HCT116 (cell line): ENCODE data around the gene ARL5C. TPM values are rescaled to one million over a fixed set of nuclear protein-coding genes. Genes with fewer than 3 reads are reported as not detected.

Source experiments
- ATAC-seq: fragments of 200-7000 bp; cut with Tn5 transposase; 2 replicates; pipeline ENCODE4 v1.9.1; 2020; ENCODE audit warnings: mild to moderate bottlenecking, moderate library complexity
- BruUV-seq: library from RNA; stranded (reverse); fragments of 400-500 nt; replicated peaks from 2 replicates; lab custom pipeline; 2021; lab: Mats Ljungman, UMichigan
- CTCF ChIA-PET: fragments of 300-600 bp; sonication (Branson Sonifier 250); formaldehyde crosslinking; loops from one replicate; lab custom pipeline; 2021; ENCODE audit warnings: antibody characterized with exemption; lab: Charles Lee
- POLR2A ChIA-PET: fragments of 300-600, 350-600 bp; sonication (Branson Sonifier 250); formaldehyde crosslinking; loops from one replicate; lab custom pipeline; 2021; ENCODE audit warnings: antibody characterized with exemption; lab: Charles Lee
- RAD21 ChIA-PET, 2 experiments: fragments of 300-600 bp; sonication (Branson Sonifier 250); formaldehyde crosslinking; loops; one replicate each; lab custom pipeline; 2023; ENCODE audit warnings: low total read pairs in 2 of 2; ENCODE audit not compliant: uncharacterized antibody in 2 of 2, unreplicated experiment in 2 of 2, low non-redundant PET in 1 of 2; lab: Charles Lee
- DNase-seq: peaks from one replicate; pipeline ENCODE4 v3.0.0-alpha.2; 2010; ENCODE audit warnings: low read depth, low spot score
- H2AFZ ChIP-seq: fragments of 200-600 bp; shearing (Covaris generic), sonication (generic); 2 replicates; pipeline ENCODE4 v1.6.1; 2017; ENCODE audit warnings: low read depth, mixed run types, mixed read lengths, antibody characterized with exemption, low read length; ENCODE audit not compliant: poor library complexity, severe bottlenecking
- H3K27ac ChIP-seq: 2 replicates; pipeline ENCODE4 v1.5.1; 2012; ENCODE audit warnings: low read depth, low read length
- H3K27me3 ChIP-seq: fragments of 200-600 bp; sonication (generic); 2 replicates; pipeline ENCODE4 v1.6.1; 2016; ENCODE audit warnings: mixed run types, low read length, mixed read lengths; ENCODE audit not compliant: insufficient read depth
- H3K36me3 ChIP-seq, 2 experiments: fragments of 200-500 bp in 1 of 2; fragments of 200-600 bp in 1 of 2; sonication (Bioruptor generic) in 1 of 2; sonication (generic) in 1 of 2; 2 replicates each; pipeline versions ENCODE4 v1.5.1 to v1.6.1; 2014 to 2016; ENCODE audit warnings: low read length in 2 of 2, inconsistent platforms in 1 of 2, mixed read lengths in 1 of 2, mixed run types in 1 of 2; ENCODE audit not compliant: insufficient read depth in 2 of 2, control insufficient read depth in 1 of 2
- H3K4me1 ChIP-seq, 2 experiments: fragments of 200-600 bp in 1 of 2; sonication (generic) in 1 of 2; 2 replicates each; pipeline versions ENCODE4 v1.5.1 to v1.6.1; 2012 to 2017; ENCODE audit warnings: low read length in 2 of 2, inconsistent platforms in 1 of 2, mild to moderate bottlenecking in 1 of 2, mixed read lengths in 1 of 2, mixed run types in 1 of 2, moderate library complexity in 1 of 2; ENCODE audit not compliant: insufficient read depth in 2 of 2, control insufficient read depth in 1 of 2
- H3K4me2 ChIP-seq: fragments of 200-600 bp; sonication (generic); 2 replicates; pipeline ENCODE4 v1.6.1; 2017; ENCODE audit warnings: mixed run types, low read length, mixed read lengths
- H3K4me3 ChIP-seq, 2 experiments: fragments of 200-600 bp in 1 of 2; sonication (generic) in 1 of 2; replicated peaks in 1 of 2; 2 replicates each; pipeline ENCODE4 v1.5.1; 2011 to 2016; ENCODE audit warnings: low read length in 2 of 2, control low read depth in 1 of 2, low read depth in 1 of 2, mild to moderate bottlenecking in 1 of 2, mixed read lengths in 1 of 2, mixed run types in 1 of 2
- H3K79me2 ChIP-seq: fragments of 200-600 bp; sonication (generic); 2 replicates; pipeline ENCODE4 v1.6.1; 2017; ENCODE audit warnings: mild to moderate bottlenecking, mixed run types, low read length, moderate library complexity, mixed read lengths; ENCODE audit not compliant: insufficient read depth
- H3K9ac ChIP-seq: fragments of 200-600 bp; sonication (generic); 2 replicates; pipeline ENCODE4 v1.6.1; 2016; ENCODE audit warnings: low read length, mixed read lengths
- H3K9me2 ChIP-seq: fragments of 200-600 bp; sonication (generic), shearing (Covaris generic); 2 replicates; pipeline ENCODE4 v1.6.1; 2017; ENCODE audit warnings: mixed run types, mild to moderate bottlenecking, moderate library complexity; ENCODE audit not compliant: insufficient read depth
- H3K9me3 ChIP-seq, 2 experiments: fragments of 200-500 bp in 1 of 2; fragments of 200-600 bp in 1 of 2; sonication (Bioruptor generic) in 1 of 2; sonication (generic) in 1 of 2; 2 replicates each; pipeline ENCODE4 v1.6.1; 2014 to 2017; ENCODE audit warnings: low read length in 2 of 2, mixed read lengths in 2 of 2, inconsistent platforms in 1 of 2, low read depth in 1 of 2, mild to moderate bottlenecking in 1 of 2, mixed run types in 1 of 2, moderate library complexity in 1 of 2; ENCODE audit not compliant: control insufficient read depth in 1 of 2, insufficient read depth in 1 of 2
- H4K20me1 ChIP-seq: fragments of 200-600 bp; sonication (generic), shearing (Covaris generic); 2 replicates; pipeline ENCODE4 v1.6.1; 2017; ENCODE audit warnings: mixed run types, mild to moderate bottlenecking, moderate library complexity; ENCODE audit not compliant: insufficient read depth
- CBX3 ChIP-seq: IDR thresholded peaks from 2 replicates; pipeline ENCODE4 v1.6.1; 2012; ENCODE audit warnings: low read depth
- CEBPB ChIP-seq: IDR thresholded peaks from 2 replicates; pipeline ENCODE4 v1.6.1; 2012; ENCODE audit warnings: low read depth
- EGR1 ChIP-seq: IDR thresholded peaks from 2 replicates; pipeline ENCODE4 v1.6.1; 2012; ENCODE audit warnings: low read depth
- FOSL1 ChIP-seq: IDR thresholded peaks from 2 replicates; pipeline ENCODE4 v1.6.1; 2012; ENCODE audit warnings: low read depth
- JUND ChIP-seq: IDR thresholded peaks from 2 replicates; pipeline ENCODE4 v1.6.1; 2012
- POLR2AphosphoS5 ChIP-seq: IDR thresholded peaks from 2 replicates; pipeline ENCODE4 v1.6.1; 2011; ENCODE audit warnings: mild to moderate bottlenecking, low read depth, low read length, moderate library complexity
- RAD21 ChIP-seq: IDR thresholded peaks from 2 replicates; pipeline ENCODE4 v1.6.1; 2012; ENCODE audit warnings: low read depth, mild to moderate bottlenecking
- SIN3A ChIP-seq: IDR thresholded peaks from 2 replicates; pipeline ENCODE4 v1.6.1; 2012; ENCODE audit warnings: low read depth
- TCF7L2 ChIP-seq: IDR thresholded peaks from 2 replicates; pipeline ENCODE4 v1.7.0; 2011; ENCODE audit warnings: borderline replicate concordance, inconsistent platforms; ENCODE audit not compliant: insufficient read depth, insufficient read length; ENCODE audit errors: extremely low read depth
- YY1 ChIP-seq: IDR thresholded peaks from 2 replicates; pipeline ENCODE4 v1.6.1; 2011; ENCODE audit warnings: low read length, low read depth, moderate library complexity, mild to moderate bottlenecking; ENCODE audit not compliant: insufficient replicate concordance; ENCODE audit errors: extremely low read depth
- ZFX ChIP-seq: fragments of 450-650 bp; IDR thresholded peaks from 2 replicates; pipeline ENCODE4 v1.6.1; 2017
- intact Hi-C: fragments of 100-400 bp; cut with micrococcal nuclease; formaldehyde crosslinking; loops from 2 replicates; pipeline ENCODE4 v1.10.0; 2022
- total RNA-seq: library from RNA; stranded (reverse); gene quantifications from one replicate; pipeline ENCODE4 v1.2.1, GENCODE V29; 2021; ENCODE audit not compliant: unreplicated experiment
- TF ChIP-seq, protein P1 (sequence below), 3 experiments: fragments of 200-600 bp in 1 of 3; sonication (generic) in 1 of 3; IDR thresholded peaks in 2 of 3; conservative IDR thresholded peaks in 1 of 3; 2 replicates each; pipeline ENCODE4 v1.5.1; 2012 to 2017; ENCODE audit warnings: low read depth in 2 of 3, low read length in 2 of 3, antibody characterized with exemption in 1 of 3, borderline replicate concordance in 1 of 3, control low read depth in 1 of 3, mild to moderate bottlenecking in 1 of 3, mixed read lengths in 1 of 3, mixed run types in 1 of 3, moderate library complexity in 1 of 3; ENCODE audit not compliant: insufficient read depth in 1 of 3
- TF ChIP-seq, protein P2 (sequence below): IDR thresholded peaks from 2 replicates; pipeline ENCODE4 v1.6.1; 2012

The ARL5C gene
- total RNA-seq, 1 experiment from 2014 or later = not detected

DNA sequence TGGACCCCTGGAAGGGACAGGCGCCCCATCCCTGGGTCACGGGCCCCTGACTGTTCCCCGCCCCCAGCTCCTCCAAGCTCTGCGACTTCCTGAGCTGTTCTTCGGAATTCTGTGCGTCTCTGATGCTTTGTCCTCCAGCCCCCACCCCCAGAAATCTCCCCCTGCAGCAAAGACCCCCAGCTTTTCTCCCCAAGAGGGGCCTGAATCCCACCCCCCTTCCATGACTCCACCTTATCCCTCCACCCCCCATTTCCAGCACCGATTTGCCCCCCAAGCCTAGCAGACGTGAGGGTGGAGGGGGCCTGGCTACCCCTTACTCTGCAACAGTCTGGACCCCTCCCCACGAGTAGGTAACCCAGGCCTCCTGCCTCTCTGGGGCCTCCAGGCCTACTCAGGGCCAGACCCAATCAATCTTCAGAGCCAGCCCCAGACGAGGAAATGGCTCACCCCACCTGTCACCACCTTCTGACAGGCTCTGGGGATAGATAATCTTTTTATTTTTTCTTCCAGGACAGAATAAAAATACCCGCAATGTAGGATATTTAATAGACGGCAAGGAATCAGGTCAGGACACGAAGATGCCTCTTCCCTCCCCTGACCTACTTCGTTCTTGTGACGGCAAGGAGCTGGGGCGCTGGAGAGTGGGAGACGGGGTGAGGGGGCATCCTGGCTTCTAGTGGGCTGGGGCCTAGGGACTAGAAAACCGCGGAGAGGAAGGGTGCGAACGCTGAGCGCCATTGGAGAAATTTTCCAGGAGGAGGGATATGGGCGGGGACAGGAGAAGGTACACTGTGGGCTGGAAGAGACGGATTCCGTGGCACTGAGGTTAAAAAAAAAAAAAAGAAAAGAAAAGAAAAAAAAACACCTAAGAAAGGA is 13.8 kb downstream of the ARL5C start:
- intact Hi-C loops = loop anchor here (2.0 to 10.0 kb wide), 2 partner anchors 283 to 417 kb away; partner anchors contain the start of gene CISD3
- Histone ChIP-seq H3K4me2 (peak overlapping the region; percentile 94), H3K27ac (peak overlapping the region; percentile 56), H3K36me3 (no peaks in the 10 kb centered on the region), H2AFZ (peak overlapping the region; percentile 89)
- RAD21 ChIA-PET = interaction anchor here (0.7 to 2.8 kb wide), 5 partner anchors 20 to 169 kb away, joined by 3 to 25 read pairs (median 5); no protein-coding TSS in a partner anchor
- peak; percentile 18; the same call in 1 of the 2 replicates for ATAC-seq
- TF ChIP-seq JUND (no peak), FOSL1 (no peak), YY1 (no peak)
- TF ChIP-seq, all 23 proteins: peak for 0
- BruUV-seq = no TSS peak
- peak overlapping the region; percentile 67 for H3K9ac ChIP-seq
- CTCF ChIA-PET = interaction anchor here (0.6 to 3.7 kb wide), 13 partner anchors 8 to 401 kb away, joined by 3 to 135 read pairs (median 5); partner anchors contain the start of genes LASP1 and RPL19
- H4K20me1 ChIP-seq = no peaks in the 10 kb centered on the region
- no peaks in the 10 kb centered on the region for H3K9me3 ChIP-seq
- H3K79me2 ChIP-seq = no peaks in the 10 kb centered on the region
- peaks cover 11 to 23% of the 10 kb centered on the region in 2 experiments for H3K4me1 ChIP-seq
- peak; percentile 28 for DNase-seq
- H3K27me3 ChIP-seq = no peaks in the 10 kb centered on the region
- POLR2A ChIA-PET = interaction anchor here (0.6 to 2.5 kb wide), 7 partner anchors 12 to 299 kb away, joined by 3 to 17 read pairs (median 7); partner anchors contain the start of genes RPL19 and RPL23
- H3K9me2 ChIP-seq = no peaks in the 10 kb centered on the region
- H3K4me3 ChIP-seq = peak overlapping the region; percentile 36 to 62

DNA sequence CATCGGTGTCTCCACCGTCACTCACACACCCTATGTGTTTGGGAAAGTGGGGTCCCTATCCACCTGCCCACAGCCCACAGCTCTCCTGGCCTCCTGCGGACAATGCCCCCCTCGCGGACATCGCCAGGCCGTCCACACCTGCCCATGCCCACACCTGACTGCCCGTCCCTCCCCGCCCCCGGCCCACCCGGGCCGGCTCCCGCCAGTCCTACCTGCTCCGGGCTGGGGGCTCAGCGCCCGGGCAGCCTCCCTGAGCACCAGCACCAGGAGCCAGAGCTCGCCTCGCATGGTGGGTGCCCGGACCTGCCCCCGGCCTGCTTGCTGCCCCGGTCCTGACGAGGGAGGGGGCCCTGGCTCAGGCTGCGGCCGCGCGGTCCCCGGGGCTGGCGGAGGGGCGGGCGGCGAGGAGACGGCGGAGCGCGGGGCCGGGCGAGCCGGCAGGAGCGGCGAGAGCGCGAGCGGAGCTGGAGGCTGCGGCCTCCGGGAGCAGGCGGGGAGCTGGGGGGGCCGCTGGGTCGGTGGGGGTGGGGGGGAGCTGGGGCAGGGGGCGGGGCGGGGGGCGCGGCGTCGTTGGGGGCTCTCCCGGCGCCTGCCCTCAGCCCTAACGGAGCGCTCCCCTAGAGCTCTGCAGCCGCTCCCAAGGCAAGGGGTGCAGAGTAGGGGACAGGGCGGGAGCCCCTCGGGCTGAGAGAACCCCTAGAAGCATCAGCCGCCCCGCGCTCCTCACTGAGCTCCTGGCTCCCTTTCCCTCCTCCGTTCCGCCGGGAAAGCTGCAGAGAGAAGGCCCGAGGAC is 14.6 kb downstream of the ARL5C start, which contains the start of gene PLXDC1:
Gene PLXDC1, minus strand, starts transcription at position 488 of the 793 bp plus-strand sequence. Its CDS starts 200 bp downstream, at position 288.
- no TSS peak for BruUV-seq
- Histone ChIP-seq H3K4me3 (peak within 1 kb of the TSS; percentile 36 to 62), H3K27ac (peak within 1 kb of the TSS; percentile 56), H3K9me2 (no peaks in the 10 kb centered on the region), H3K79me2 (no peaks in the 10 kb centered on the region), H3K9ac (peak within 1 kb of the TSS; percentile 67), H3K9me3 (no peaks in the 10 kb centered on the region), H3K27me3 (no peaks in the 10 kb centered on the region), H4K20me1 (no peaks in the 10 kb centered on the region), H2AFZ (peak within 1 kb of the TSS; percentile 89), H3K4me2 (peak within 1 kb of the TSS; percentile 94), H3K4me1 (peaks cover 11 to 23% of the 10 kb centered on the region in 2 experiments), H3K36me3 (no peaks in the 10 kb centered on the region)
- intact Hi-C loops = loop anchor here (10.0 kb wide), 1 partner anchor 417 kb away; the partner anchor contains the start of gene CISD3
- ChIA-PET POLR2A (no interaction called here), CTCF (interaction anchor here (3.7 to 5.5 kb wide), 2 partner anchors 168 kb away, joined by 28 to 135 read pairs; no protein-coding TSS in a partner anchor), RAD21 (interaction anchor here in 1 of 2 experiments (0.7 kb wide), 1 partner anchor 168 kb away, joined by 4 read pairs; no protein-coding TSS in a partner anchor)
- TF ChIP-seq, protein P1, sequence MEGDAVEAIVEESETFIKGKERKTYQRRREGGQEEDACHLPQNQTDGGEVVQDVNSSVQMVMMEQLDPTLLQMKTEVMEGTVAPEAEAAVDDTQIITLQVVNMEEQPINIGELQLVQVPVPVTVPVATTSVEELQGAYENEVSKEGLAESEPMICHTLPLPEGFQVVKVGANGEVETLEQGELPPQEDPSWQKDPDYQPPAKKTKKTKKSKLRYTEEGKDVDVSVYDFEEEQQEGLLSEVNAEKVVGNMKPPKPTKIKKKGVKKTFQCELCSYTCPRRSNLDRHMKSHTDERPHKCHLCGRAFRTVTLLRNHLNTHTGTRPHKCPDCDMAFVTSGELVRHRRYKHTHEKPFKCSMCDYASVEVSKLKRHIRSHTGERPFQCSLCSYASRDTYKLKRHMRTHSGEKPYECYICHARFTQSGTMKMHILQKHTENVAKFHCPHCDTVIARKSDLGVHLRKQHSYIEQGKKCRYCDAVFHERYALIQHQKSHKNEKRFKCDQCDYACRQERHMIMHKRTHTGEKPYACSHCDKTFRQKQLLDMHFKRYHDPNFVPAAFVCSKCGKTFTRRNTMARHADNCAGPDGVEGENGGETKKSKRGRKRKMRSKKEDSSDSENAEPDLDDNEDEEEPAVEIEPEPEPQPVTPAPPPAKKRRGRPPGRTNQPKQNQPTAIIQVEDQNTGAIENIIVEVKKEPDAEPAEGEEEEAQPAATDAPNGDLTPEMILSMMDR (IDR thresholded peaks at IDR 0.05 in 2 of 3, conservative IDR thresholded peaks at IDR 0.05 in 1 of 3; ENCODE audit: borderline replicate concordance in 1 of 3, insufficient read depth in 1 of 3, low read depth in 2 of 3, low read length in 2 of 3) = no peak
- TF ChIP-seq FOSL1 (no peak), SIN3A (no peak), RAD21 (no peak), ZFX (no peak), POLR2AphosphoS5 (no peak), YY1 (no peak), EGR1 (no peak), CBX3 (no peak), TCF7L2 (no peak), CEBPB (no peak)
- TF ChIP-seq, protein P2, sequence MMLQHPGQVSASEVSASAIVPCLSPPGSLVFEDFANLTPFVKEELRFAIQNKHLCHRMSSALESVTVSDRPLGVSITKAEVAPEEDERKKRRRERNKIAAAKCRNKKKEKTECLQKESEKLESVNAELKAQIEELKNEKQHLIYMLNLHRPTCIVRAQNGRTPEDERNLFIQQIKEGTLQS = no peak
- DNase-seq = no peak
- ATAC-seq = no peak
